Left colon (tissue), 2 donors: ENCODE results near the gene INSM1. TPM values are rescaled to one million over a fixed set of nuclear protein-coding genes. Genes with fewer than 3 reads are reported as not detected.

ENCODE experiments used
- ATAC-seq: fragments of 200-7000 bp; cut with Tn5 transposase; one replicate; pipeline ENCODE4 v1.9.1; 2020; ENCODE audit warnings: mild to moderate bottlenecking, moderate library complexity
- DNase-seq, 2 donors: peaks; one replicate each; pipeline ENCODE4 v3.0.0-alpha.2; 2020
- intact Hi-C, 2 donors: fragments of 100-400 bp; cut with DNase I in 1 of 2; cut with micrococcal nuclease in 1 of 2; formaldehyde crosslinking; loops; one replicate each; pipeline versions ENCODE4 v1.11.2 to v1.14.0; 2022; cut with DNase I, micrococcal nuclease
- total RNA-seq, 2 donors: library from RNA; stranded (reverse); fragmentation: NEBNext Ultra II Directional; extraction: Animal tissue kit (Norgen Biotek cat#: 25700); gene quantifications; one replicate each; pipeline ENCODE4 v1.2.1, GENCODE V29; 2021
- donor health status: DM: no; HTN: no; CAD: no.
- donor health status: DM: yes; HTN: yes; CAD: no.

INSM1 gene
- total RNA-seq, 2 donors from 2014 or later, result 4.5 to 5.5 TPM

DNA sequence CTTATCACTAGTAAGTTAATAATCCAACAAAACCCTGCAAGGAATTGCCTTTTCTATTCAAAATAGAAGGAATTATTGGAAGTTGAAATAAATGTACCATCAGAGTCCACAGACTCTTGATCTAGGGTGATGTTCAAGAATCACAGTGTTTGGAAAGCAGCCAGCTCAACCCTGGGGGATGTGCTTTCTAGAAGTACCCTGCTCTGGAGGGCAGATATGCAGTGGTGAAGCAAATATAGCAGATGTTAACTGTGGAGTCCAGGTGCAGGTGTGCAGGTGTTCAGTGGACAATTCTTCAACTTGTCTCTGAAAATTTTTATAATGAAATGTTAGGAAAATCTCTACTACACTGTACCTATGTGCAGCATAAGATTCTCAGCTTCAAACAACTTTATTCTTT, 9.1 kb upstream of the INSM1 start:
- intact Hi-C loops, result no loop called here

DNA sequence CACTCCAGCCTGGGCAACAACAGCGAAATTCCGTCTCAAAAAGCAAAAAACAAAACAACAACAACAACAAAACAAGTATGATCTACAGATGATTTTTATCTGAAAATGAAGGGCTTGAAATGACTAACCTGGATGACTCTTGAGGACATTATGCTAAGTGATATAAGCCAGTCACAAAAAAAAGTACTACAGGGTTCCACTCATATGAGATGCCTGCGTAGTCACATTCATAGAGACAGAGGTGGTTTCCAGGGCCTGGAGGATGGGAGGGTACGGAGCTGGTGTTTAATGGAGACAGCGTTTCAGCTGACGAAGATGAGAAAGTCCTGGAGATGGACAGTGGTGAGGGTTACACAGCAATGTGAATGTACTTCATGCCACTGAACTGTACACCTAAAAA, 8.3 kb upstream of the INSM1 start:
- intact Hi-C loops, result no loop called here
- no peak for ATAC-seq
- DNase-seq, result no peak

More for the DNA sequence above, 9.1 kb upstream of the INSM1 start:
- ATAC-seq, result no peak
- no peak for DNase-seq

DNA sequence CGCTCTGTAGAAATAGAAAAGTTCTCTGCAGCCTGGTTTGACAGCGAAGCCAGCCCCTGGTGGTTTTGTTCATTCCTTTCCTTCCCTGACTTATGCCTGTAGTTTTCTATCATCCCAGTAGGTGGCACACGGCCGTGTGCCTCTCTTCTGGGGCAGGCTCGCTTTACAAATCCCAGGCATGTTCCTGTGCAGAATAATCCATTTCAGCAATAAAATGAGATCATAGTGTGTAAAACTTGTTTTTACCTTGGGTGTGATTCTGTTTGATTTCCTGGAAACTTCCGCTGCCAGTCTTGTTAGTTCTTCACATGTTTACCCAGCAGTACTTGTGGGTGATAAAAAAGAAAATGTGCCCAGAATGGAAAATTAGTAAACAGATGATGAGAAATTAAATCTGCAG, 7.4 kb upstream of the INSM1 start:
- intact Hi-C loops, result no loop called here
- DNase-seq, result peak; percentile 50 to 57

DNA sequence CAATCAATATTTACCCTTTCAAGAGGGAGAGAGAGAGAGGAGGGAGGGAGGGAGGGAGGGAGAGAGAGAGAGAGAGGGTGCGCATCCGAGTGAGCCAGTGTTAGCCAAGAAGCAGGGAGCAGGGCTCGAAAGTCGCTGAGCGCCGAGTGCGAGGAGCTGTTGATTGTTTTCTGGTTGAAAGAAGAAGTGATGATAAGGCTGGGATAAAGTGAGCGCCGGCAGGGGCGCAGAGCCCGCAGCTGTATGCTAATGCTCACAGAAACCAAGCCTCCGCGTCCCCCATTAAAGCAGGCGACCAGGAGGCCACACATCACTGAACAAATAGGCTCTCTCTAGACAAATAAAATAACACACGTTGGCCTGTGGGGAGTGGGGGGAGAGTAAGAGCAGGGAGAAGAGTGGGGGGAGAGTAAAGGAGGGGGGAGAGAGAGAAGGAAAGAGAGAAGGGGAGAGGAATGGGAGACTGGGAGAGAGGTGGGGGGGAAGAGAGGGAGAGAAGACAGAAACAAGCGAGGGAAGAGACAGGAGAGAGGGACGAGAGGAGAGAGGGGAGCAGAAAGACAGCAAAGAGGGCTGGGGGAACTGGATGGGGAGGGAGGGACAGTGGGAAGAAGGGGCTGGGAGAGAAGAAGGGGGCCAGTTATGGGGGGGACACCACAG, 5.0 kb upstream of the INSM1 start:
- ATAC-seq (no peak), DNase-seq (peak in 1 of 2 donors; percentile 13)
- intact Hi-C loops, result no loop called here

More for the DNA sequence above, 7.4 kb upstream of the INSM1 start:
- peak; percentile 96 for ATAC-seq

DNA sequence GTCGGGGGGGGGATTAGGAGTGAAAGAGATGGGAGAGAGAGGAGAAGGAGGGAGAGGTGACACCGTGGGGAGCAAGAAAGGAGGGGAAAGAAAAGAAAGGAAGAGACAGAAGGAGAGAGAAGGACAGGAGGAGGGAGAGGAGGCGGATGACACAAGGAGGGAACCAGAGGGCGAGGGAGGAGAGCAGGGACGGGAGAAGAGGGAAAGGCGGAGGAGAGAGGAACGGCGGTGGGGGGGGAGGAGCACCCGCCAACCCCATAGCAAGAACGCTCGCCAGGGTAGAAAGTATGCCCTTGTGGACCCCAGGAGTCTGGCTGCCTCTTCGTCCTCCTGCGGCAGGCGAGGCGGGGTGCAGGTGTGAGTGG, 4.5 kb upstream of the INSM1 start:
- ATAC-seq, result no peak
- DNase-seq, result no peak
- intact Hi-C loops, result no loop called here

DNA sequence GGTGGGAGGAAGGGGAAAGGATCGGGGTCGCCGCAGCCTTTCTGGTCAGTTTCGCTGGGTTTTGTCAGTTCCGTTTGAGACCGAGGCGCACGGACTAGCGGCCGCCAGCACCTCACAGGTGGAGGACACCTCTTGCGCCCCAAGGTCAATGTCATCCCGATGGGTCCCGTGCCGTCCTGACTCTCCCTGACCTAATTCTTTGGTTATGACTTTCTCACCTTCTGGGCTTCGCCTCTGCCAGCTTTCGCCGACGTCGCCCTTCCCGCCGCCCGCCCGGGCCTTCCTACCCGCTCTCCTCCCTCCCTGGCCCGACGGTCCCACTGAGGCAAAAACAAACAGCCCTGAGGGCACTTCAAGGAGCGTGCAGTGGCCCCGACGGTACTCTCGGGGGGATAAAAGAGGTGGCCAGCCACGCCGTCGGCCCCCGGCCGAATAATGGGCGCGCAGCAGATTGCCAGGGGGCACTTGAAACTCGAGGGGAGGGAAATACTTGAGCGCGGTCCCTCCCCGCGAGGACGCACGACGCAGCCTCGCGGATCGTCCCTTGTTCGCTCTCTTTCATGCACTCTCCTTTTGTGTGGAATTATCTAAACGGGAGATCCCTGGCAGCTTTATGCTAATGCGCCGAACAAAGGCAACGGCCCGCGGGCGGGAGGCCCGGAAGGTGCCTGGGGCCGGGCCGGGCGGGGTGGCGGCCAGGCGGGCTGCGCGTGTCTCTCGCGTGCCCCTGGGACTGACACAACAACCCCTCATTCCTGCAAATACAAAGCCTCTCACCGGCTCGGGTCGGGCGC, 3.9 kb upstream of the INSM1 start:
- intact Hi-C loops, result no loop called here
- peak; percentile 28 for ATAC-seq
- peak in 1 of 2 donors; percentile 14 for DNase-seq

DNA sequence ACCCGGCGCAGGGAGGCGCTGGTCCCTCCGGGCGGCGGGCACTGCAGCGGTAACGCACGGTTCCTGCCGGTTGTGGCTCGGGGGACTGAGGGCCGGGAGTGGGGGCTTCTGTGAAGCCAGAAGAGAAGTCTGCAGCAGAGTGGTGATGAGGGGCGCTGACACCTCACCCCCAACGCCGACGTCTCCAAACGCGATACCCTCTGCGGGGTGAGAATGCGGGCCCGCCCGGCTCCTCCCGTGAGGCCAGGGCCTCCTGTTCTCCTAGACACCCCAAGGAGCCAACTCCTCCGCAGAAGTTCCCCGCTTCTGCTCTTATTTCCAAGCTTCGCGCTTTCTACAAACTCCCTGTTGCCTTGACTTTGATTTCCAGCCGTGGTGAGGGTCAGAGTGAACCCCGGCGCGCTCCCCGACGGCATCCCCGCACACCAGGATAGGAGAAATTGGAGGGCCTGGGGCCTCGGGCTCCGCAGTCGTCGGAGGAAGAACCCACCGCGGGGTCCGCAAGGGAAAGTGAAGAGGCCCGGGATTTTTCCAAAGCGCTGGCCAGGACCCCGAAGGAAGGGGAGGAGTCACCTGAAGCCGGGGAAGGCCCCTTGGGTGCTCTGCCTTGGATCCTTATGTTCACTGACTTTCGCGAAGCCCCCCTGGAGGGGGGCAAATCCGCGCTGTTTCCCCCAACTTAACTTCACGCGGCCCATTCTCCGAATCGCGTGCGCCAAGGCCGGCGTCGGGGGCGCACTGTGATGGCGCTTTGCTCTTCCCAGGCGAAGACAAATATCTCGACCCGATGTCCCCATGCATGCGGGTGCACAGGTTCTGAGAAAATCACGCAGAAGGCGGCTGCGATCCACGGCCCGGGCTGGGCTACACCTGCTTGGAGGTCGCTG, 3.1 kb upstream of the INSM1 start:
- ATAC-seq, result no peak
- DNase-seq, result no peak
- intact Hi-C loops, result no loop called here

DNA sequence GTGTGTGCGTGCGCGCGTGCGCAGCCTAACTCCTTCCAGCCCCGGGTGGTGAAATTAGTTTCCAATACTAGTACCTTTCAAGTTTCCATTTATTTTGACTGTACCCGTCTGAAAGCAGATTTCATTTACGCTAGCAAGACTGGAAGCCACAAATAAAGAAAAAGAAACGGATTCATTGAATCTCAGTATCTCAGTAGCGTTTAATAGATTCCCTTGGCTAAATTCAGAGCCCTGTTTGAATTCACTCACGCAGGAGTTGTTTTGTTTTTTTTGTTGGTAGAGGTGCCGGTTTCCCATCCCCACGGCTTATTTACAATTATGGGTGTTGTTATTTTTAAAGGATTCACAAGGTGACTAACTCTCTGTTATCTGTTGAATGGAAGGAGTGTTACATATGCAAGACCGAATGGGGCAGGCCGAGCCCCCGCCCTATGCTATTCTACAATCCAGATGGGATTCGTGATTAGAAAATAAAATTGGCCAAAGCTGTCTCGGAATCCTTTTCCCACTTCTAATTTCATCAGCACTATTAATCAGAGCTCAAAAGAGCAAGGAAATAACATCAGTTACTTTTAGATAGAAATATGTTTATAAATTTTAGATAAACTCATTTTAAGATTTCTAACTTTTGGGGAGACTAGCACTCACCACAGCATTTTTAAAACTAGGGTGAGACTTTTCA, 2.3 kb upstream of the INSM1 start:
- intact Hi-C loops, result no loop called here
- DNase-seq (no peak), ATAC-seq (no peak)

DNA sequence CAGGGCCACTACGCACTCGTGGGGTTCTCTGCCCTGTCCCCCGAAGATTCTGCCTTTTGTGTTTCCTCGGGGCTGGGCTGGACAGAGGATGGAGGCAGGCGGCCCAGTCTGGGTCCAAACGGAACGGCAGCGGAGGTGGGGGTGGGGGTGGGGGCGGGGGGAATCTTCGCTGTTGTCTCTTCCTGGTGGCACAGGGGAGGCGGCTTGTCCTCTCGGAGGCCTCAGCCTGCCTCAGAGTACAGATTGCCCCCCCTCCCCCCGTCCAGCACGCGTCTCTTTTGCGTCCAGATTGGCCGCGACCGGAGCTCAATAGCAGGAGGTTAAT, 1.4 kb upstream of the INSM1 start:
- DNase-seq (no peak), ATAC-seq (no peak)
- intact Hi-C loops, result no loop called here

DNA sequence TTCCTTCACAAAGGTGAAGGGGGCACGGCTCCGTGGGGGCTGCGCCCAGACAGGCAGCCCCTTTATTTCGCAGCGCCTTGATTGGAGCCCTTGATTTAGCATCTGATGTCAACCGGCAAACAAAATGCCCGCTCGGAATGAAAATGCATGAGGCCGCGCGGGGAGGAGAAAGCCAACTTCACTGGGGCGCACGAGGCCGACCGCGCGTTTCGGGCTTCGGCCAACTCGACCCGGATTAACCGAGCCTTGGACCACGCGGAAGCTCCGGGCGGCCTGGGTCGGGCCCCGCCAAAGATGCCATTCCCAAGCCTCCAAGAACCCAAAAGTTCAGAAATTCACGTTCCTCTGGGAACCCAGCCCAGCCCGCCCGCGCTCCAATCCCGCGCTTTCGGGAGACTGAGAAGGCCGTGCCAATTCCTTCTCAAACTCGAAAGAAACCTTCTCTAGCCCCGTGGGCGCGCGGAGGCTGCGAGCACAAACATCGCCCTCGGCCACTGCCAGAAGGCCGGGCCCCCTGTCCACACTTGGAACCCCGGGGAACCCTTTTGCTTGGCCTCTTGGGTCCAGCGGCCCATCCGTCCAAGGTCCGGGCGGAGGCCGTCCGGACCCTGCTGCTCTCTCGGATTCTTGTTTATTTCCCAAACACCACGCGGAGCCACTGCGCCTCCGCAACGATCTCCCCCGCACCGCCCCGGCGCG, 879 bp upstream of the INSM1 start:
- ATAC-seq, result no peak
- no peak for DNase-seq
- intact Hi-C loops, result no loop called here

DNA sequence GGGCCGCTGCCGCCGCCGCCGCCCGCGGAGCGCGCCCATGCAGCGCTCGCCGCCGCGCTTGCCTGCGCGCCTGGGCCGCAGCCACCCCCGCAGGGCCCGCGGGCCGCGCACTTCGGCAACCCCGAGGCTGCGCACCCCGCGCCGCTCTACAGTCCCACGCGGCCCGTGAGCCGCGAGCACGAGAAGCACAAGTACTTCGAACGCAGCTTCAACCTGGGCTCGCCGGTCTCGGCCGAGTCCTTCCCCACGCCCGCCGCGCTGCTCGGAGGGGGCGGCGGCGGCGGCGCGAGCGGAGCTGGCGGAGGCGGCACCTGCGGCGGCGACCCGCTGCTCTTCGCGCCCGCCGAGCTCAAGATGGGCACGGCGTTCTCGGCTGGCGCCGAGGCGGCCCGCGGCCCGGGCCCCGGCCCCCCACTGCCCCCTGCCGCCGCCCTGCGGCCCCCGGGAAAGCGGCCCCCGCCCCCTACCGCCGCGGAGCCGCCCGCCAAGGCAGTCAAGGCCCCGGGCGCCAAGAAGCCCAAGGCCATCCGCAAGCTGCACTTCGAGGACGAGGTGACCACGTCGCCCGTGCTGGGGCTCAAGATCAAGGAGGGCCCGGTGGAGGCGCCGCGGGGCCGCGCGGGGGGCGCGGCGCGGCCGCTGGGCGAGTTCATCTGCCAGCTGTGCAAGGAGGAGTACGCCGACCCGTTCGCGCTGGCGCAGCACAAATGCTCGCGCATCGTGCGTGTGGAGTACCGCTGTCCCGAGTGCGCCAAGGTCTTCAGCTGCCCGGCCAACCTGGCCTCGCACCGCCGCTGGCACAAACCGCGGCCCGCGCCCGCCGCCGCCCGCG, 730 bp downstream of the INSM1 start:
- intact Hi-C loops, result no loop called here
- DNase-seq (peak in 1 of 2 donors; percentile 12), ATAC-seq (no peak)

DNA sequence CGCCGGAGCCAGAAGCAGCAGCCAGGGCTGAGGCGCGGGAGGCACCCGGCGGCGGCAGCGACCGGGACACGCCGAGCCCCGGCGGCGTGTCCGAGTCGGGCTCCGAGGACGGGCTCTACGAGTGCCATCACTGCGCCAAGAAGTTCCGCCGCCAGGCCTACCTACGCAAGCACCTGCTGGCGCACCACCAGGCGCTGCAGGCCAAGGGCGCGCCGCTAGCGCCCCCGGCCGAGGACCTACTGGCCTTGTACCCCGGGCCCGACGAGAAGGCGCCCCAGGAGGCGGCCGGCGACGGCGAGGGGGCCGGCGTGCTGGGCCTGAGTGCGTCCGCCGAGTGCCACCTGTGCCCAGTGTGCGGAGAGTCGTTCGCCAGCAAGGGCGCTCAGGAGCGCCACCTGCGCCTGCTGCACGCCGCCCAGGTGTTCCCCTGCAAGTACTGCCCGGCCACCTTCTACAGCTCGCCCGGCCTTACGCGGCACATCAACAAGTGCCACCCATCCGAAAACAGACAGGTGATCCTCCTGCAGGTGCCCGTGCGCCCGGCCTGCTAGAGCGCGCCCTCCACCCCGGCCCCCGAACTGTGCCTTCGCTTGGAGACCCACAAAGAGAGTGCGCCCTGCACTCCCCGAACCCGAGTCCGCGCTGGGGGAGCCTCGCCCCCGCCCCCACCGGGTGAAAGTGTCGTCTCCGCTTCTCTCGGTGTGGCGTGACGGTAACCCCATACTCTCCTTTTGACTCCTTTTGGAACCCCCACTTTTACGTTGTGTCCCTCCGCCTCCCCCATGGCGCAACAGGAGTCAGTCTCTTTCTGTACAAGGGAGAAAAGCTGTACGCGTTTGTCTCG, 1.6 kb downstream of the INSM1 start:
- ATAC-seq, result peak; percentile 87
- DNase-seq, result peak in 1 of 2 donors; percentile 61
- intact Hi-C loops, result no loop called here

DNA sequence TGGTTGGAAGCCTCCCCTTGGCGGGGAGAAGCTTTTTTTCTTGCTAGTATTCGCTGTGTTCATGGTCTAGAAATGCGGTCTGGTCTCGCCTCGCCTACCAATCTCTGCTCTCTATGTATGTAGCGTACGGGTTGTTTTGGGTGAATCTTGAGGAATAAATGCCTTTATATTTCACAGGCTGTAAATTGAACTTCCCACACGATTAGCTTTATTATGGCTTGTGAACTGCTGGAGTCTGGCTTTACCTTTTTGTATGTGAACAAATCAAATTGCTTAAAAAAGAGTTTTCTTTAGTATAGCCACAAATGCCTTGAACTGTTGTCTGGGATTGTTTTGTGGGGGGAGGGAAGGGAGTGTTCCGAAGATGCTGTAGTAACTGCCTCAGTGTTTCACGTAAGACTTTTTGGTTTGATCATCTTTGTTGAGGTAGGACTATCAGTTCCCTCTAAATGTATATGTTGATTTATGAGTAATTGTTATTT, 2.2 kb downstream of the INSM1 start:
- DNase-seq (no peak), ATAC-seq (no peak)
- intact Hi-C loops, result no loop called here

DNA sequence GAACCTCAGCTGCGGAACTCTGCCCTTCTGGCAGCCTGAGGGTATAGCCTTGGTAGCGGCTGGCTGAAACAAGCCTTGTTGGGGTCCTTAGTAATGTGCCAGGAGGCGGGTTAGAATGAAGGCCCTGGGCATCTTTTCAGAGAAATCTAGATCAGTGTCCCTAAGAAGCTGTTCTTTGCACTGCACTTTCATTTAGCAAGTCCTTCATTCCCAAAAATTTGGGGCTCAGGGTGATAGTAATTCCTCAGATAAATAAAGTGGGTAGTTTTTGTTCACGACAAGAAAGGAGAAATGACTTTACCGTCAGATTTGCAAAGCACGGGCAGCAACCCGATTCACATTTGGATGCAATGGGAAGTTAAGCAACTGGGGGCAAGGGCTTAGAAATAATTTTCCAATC, 3.2 kb downstream of the INSM1 start:
- intact Hi-C loops, result no loop called here
- ATAC-seq (no peak), DNase-seq (no peak)

DNA sequence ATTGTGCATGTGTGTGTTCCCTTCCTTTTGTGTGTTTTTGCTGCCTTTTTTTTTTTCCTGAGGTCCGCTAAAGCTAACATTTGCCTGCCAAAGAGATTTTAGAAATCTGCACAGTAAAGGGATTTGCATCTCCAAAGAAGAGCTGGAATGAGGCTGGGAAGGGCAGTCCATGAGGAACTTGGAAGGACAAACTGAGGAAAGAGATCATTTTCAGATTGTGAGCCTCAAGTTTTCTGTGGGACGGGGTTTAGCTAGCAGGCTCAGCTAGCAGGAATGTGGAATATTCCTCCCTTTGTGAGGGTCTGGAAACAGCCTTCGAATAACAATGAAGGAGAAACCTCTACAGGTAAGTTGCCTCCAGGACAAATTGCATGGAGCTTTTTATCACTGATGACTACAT, 3.8 kb downstream of the INSM1 start:
- ATAC-seq, result no peak
- no peak for DNase-seq
- intact Hi-C loops, result no loop called here

DNA sequence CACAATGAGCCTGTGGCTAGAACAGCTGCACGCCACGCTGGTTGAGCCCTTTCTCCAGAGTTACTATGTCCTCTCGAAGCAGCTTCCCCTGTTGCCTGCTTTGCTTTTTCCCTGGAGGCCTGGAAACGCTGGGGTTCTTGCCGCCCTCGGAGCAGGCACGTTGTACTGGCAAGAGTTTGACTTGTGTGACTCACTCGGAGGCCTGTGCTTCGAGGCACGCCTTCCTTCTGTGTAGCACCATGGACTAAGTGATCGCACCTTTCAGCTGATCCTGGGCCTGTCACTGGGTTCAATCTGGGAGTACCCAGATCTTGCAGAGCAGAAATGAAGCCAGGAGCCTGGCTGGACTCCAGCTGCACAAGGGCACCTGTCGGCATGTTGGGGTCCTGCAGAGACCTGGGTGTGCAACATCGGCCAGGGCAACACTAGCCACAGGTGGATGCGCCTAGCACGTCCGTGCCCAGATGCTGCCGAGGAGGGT, 5.2 kb downstream of the INSM1 start:
- no peak for ATAC-seq
- intact Hi-C loops, result no loop called here
- no peak for DNase-seq

DNA sequence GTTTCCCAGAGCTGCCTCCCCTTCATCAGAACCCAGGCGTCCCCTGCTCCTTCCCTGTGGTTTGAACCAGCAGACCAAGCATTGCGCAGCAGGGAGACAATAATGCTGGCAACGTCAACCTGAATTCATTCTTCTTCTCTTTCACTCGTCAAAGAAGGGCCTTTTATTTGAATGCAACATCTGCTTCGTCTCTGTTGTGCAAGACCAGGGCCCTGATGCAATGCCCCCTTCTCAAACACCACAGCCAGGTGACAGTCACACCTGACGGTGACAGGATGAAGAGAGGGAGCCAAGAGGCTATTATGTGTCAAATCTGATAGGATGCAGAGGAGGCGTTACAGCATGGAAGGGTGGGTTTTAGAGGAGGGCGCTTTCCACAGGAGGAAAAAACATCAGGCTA, 8.0 kb downstream of the INSM1 start:
- intact Hi-C loops, result no loop called here
- DNase-seq, result no peak
- ATAC-seq, result no peak
